ENCODE measurements around the gene MCM3AP. TPM values are rescaled to one million over a fixed set of nuclear protein-coding genes. Genes with fewer than 3 reads are reported as not detected.

The MCM3AP gene
- total and polyA plus RNA-seq, 9 of the 15 experiments (the other 6 are each of a cell fraction or from before 2014, with no cell fraction given): 6.5 to 179 (median 69.6) TPM

- peak in 1 of 2 experiments; percentile 62; a peak in 1 of 4 replicates for TF ChIP-seq HDAC1 (IDR thresholded peaks at IDR 0.05)
- no peak for TF ChIP-seq GTF2E2 (tag; IDR thresholded peaks at IDR 0.05)
- TF ChIP-seq ETS1 (conservative IDR thresholded peaks at IDR 0.05; ENCODE audit: control insufficient read depth, low read depth, low read length): no peak; the same call in 1 of the 2 replicates
- no peak for TF ChIP-seq SRSF7 (optimal IDR thresholded peaks at IDR 0.05; ENCODE audit: low read depth, low read length)
- TF ChIP-seq THRB (CRISPR knock-in tag; conservative IDR thresholded peaks at IDR 0.05): no peak
- no peak for TF ChIP-seq ZNF57 (CRISPR knock-in tag; IDR thresholded peaks at IDR 0.05)
- no peak for TF ChIP-seq SRSF1 (IDR thresholded peaks at IDR 0.05; ENCODE audit: low read depth, low read length)
- no peak for TF ChIP-seq STAG1 (CRISPR knock-in tag; IDR thresholded peaks at IDR 0.05; ENCODE audit: borderline replicate concordance)
- no peak for TF ChIP-seq ARID3B (CRISPR knock-in tag; IDR thresholded peaks at IDR 0.05; ENCODE audit: borderline replicate concordance)
- TF ChIP-seq MTA3 (IDR thresholded peaks at IDR 0.05; ENCODE audit: borderline replicate concordance): no peak; the same call in none of the 2 replicates
- no peak for TF ChIP-seq NFIX (CRISPR knock-in tag; IDR thresholded peaks at IDR 0.05; ENCODE audit: low read depth)
- no peak for TF ChIP-seq ZBTB1 (CRISPR knock-in tag; IDR thresholded peaks at IDR 0.05; ENCODE audit: borderline replicate concordance, low read depth)
- TF ChIP-seq NR3C1 (CRISPR knock-in tag; IDR thresholded peaks at IDR 0.05): no peak
- TF ChIP-seq HDAC2 (IDR thresholded peaks at IDR 0.05): no peak
- no peak for TF ChIP-seq RAD51 (IDR thresholded peaks at IDR 0.05; ENCODE audit: borderline replicate concordance, low read depth)
- TF ChIP-seq ZZZ3 (IDR thresholded peaks at IDR 0.05): no peak
- no peak for TF ChIP-seq FOXP4 (CRISPR knock-in tag; IDR thresholded peaks at IDR 0.05; ENCODE audit: borderline replicate concordance)
- no peak for TF ChIP-seq PTTG1 (tag; IDR thresholded peaks at IDR 0.05; ENCODE audit: low read depth)
- no peak for TF ChIP-seq ARNT (IDR thresholded peaks at IDR 0.05)
- no peak for TF ChIP-seq TEAD4 (IDR thresholded peaks at IDR 0.05; ENCODE audit: low read length)
- no peak for TF ChIP-seq TEAD4 (CRISPR knock-in tag; IDR thresholded peaks at IDR 0.05; ENCODE audit: borderline replicate concordance)
- TF ChIP-seq NR2C1 (IDR thresholded peaks at IDR 0.05): no peak
- TF ChIP-seq NR2C1 (tag; IDR thresholded peaks at IDR 0.05): no peak
- TF ChIP-seq E2F3 (CRISPR knock-in tag; IDR thresholded peaks at IDR 0.05): peak; percentile 63
These were observed 39.1 kb upstream of the MCM3AP start (continued) for GRCh38 chr21:46324390-46325072.

Data from K562 (cell line).